GM19043 (cell line): ENCODE measurements around the gene JTB.
A peak's percentile ranks its signal among the peaks of the same experiment; 100 is the strongest.
"Not testable (repeated sequence)": the region's sequence is repeated elsewhere in the genome, so short reads cannot be mapped to it uniquely, and the experiment has no call there.

Experiments used
- ATAC-seq: cut with Tn5 transposase; IDR thresholded peaks from one replicate; pipeline ENCODE4 v1.9.1; 2021; ENCODE audit warnings: low read depth; ENCODE audit not compliant: unreplicated experiment

The JTB gene

DNA sequence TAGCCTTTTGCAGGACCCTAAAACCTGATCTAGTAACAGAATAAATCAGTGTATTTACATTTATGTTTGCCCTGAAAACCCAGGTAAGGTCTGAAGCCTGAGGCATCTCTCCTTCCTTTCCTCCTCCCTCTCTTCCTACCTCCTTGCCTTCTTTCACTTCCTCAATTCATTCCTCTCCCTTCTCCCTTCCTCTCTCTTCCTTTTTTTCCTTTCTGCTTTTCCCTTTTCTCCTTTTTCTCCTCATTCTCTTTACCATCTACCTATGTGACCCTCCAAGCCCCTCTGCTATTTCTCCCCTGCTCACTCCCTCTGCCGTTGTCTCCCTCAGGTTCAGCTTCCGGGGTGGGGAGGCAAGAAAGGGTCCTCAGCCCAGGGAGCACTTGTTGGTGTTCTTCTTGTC lies 4.3 kb upstream of the JTB start:
- ATAC-seq: not testable (repeated sequence)

DNA sequence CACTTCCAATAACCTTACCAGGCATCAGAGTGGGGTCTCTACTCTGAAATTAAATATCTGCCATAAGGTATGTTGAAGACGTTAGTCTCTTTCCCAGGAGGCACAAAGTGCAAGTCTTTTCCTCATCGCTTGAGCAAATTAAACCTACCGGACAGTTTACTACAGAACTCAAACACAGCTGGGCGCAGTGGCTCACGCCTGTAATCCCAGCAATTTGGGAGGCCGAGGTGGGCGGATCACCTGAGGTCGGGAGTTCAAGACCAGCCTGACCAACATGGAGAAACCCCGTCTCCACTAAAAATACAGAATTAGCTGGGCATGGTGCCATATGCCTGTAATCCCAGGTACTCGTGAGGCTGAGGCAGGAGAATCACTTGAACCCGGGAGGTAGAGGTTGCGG lies 1.6 kb upstream of the JTB start:
- not testable (repeated sequence) for ATAC-seq

DNA sequence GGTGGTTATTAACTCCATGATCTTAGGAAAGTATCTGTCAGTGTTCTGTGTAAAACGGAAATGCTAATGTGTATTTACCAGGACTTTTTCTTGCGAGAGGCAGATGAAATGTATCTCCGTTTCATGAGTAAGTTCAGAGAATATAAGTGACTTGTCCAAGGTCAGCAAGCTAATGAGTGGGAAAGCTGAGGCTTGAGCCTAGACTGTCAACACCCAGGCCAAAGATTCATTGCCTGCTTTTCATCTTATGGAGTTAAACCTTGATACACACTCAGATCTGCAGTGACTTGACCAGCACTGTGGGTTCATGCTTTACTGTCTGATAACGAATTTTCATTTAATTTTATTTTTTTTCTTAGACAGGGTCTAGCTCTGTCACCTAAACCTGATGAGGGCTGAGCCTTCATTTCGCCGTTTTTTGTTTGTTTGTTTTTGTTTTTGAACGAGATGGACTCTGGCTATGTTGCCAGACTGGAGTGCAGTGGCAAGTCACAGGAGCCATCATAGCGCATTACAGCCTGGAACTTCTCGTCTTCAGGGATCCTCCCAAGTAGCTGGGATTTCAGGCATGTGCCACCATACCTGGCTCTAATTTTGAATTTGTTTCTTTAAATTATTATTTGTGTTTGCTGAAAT lies 918 bp upstream of the JTB start:
- ATAC-seq: no peak

DNA sequence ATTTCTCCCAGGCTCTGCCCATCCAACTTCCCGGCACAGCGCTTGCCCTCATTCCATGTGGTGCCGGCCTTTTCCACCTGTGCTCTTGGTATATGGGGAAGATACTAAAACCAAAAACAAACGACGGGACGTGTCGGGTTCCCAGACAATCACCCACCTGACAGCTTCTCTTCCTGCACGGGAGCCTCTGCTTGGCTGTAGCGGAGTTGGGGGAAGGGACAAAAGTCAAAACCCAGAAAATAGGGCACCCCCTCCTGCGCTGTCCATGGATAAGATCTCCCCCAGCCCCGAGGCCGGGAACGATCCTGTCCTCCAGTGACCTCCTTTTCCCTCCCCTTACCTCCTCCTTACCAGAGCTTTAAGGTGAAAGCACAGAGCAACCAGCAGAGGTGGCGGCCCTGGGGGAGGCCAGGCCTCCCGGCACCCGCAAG lies 640 bp downstream of the JTB start:
- ATAC-seq: no peak

DNA sequence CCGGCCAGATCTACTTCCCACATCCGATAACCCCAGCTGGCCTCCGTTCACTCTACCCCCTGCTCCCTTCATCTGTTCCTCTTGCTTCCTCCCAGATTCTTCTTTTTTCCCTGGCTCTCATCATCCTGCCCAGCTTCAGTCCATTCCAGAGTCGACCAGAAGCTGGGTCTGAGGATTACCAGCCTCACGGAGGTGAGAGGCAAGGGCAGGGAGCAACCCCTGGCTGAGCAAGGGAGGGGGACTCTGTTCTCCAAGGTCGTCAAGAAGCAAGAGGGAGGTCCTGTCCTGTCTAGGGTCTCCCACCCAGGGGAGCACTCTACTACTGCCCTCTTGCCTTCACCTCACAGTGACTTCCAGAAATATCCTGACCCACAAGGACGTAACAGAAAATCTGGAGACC lies 3.9 kb downstream of the JTB start:
- ATAC-seq: no peak

DNA sequence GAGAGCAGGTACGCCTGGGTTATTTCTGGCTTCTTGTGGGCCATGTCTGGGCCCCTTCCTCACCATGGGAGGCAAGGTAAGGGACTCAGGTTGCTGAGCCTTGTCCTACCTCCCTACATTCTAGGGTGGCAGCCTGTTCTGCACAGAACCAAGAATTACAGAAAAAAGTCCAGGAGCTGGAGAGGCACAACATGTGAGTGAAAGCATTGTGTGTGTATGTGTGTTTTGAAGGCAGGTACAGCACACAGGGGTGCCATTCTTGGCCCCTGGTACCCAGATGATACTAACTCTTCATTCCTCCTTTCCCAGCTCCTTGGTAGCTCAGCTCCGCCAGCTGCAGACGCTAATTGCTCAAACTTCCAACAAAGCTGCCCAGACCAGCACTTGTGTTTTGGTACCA lies 4.4 kb downstream of the JTB start:
- no peak for ATAC-seq

DNA sequence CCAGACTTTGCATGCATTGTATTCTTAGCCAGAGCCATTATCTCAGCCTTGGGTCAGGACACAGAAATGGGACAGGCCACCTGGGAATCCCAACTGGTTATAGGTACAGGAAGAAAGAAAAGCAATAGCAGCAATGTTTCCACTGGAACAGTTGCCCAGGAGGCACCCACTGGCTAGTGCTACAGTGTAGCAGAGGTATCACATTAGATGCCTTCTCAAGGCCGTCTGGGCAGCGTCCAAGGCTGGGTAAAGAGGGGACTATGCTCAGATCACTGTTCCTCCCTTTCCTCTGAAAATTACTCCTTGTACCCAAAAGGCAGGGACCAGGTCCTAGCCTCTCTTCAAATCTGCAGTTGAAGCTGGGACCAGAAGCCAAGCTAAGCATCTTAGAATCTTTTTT lies 7.1 kb downstream of the JTB start:
- no peak for ATAC-seq

DNA sequence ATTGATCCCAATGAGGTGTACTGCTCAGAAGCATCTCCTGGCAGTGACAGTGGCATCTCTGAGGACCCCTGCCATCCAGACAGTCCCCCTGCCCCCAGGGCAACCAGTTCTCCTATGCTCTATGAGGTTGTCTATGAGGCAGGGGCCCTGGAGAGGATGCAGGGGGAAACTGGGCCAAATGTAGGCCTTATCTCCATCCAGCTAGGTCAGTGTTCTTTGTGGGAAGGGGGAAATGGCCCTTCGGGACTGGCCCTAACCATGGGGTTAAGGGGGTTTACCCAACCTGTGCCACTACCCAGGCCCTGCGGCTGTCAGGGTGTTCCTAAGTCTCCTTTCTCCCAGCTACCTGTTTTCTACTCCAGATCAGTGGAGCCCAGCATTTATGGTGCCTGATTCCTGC lies 8.5 kb downstream of the JTB start:
- no peak for ATAC-seq

DNA sequence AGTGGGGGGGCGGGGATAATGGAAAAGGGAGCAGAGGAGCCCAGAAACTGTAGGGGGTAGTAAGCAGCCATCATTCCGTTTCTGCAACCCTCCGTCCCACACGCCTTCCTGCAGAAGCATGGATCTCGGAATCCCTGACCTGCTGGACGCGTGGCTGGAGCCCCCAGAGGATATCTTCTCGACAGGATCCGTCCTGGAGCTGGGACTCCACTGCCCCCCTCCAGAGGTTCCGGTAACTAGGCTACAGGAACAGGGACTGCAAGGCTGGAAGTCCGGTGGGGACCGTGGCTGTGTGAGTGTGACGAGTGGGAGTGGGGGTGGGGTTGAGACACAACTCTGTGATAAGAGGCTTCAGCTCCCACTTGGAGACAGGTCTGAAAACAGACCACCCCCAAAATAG lies 9.1 kb downstream of the JTB start:
- ATAC-seq: no peak

DNA sequence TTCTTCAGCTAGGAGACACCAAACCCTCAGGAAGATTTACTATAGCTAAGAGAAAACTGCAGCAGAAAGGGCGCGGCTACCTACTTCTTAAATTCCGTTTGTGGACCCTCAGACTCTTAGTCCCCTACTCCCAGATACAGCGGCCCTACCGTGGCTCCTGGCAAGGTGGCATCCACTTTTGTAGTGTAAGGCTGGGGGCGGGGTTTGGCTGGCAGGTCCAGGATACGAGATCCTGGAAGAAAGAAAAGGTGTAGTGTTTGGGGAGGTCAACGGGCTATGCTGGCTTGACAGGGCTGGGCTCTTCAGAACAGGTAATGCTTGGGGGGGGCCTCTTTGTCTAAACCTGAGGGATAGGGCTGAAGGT lies 9.5 kb downstream of the JTB start:
- ATAC-seq: no peak

DNA sequence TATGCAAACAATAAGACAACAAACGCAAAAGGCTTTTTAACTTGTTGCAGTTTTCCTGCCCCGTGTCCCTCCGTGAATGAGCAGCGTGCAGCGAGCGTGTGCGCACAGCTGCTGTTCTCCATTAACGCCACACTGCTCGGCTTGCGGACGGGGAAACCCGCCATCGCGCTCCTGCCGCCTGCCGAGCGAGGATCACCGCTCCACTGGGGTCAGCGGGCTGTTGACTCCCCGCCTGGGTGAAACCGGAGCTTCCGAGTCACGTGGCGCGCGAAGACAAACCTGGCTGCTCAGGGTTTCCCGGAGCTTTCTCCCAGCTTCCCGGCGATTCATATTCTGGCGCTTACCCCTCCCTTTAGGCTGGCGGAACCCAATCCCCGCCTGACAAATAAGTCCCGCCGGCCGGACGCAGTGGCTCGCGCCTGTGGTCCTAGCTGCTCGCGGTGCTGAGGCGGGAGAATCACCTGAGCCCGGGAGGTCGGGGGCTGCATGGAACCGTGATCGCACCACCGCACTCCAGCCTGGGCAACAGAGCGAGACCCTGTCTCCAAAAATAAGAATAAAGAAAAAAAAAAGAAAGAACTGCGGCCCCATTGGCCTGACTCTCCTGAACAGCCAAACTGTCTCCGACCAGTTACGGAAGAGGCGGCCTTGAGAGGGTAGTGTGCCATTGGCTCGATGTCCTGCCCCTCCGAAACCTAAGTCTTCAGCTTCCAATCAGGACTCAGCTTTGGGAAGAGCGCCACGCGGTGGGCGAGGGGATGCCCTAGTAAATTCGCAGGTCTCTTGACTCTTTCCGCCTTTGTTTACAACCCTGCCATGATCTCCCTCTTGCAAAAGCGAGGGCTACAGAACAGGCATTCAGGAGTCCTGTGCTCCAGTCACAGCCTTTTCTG lies 10.1 kb downstream of the JTB start, which contains the start of gene CREB3L4:
TSS of gene CREB3L4 (plus strand) at position 796 of the 893 bp plus-strand sequence. CDS start 624 bp downstream, outside the sequence.
- ATAC-seq: peak; percentile 80

DNA sequence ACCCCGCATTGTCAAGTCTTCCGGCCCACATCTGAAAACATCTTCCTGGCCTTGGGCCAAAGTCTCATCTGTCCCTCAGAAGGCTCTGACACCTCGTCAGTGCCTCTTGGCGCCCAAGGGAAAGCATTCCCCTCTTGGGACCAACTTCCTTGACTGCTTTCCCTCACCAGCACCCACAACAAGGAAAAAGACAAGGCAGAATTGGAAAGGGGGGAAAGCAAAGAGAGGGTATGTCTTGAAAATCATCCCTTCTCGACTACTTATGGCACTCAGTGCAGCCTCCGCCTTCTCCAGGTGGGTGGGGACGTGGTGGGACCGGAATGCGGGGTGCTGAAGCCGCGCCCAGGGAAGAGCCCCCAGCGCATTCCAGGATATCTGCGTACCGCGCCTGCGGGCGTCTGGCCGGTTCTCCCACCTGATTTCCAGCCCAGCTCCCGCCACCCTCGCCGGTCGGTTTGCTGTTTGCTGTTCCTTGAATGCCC lies 13.6 kb downstream of the JTB start:
- no peak for ATAC-seq

DNA sequence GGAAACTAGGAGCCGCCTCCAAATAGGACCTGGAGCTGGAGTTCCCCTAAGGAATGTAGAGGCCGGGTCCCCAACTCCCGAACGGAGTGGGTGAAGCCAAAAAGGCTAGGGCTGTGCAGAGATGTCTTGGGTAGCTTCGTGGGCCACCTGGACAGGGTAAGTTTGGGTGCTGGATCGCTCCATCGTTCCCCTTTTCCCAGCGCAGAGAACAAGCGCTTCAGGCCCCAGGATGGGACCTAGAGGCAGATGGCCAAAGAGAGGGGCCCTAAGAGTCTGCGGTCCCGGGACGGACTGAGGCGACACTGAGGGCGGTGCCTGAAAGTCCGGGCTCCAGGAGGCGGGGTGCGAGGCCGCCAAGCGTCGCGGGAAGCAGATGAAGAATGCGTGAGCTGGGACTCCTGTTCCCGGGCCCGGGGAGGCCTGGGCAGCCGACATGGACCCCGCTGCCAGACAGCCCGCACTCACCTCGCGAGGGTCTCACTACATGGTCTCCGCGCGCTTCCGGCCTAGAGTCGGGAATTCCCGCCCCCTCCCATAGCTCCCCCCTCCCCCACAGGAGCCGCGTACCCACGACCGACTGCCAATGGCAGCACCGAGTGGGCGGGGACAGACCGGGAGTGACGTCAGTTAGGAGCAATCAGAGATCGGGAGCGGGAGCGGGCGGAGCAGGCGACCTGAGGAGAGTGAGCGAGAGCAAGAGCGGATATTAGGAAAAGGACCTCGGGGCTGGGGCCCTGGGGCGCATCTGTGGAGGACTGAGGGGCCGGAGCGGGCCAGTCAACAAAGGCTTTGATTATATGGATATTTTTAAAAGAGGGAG lies 14.2 kb downstream of the JTB start, which contains the start of gene SLC39A1:
TSS of gene SLC39A1 (minus strand) at position 508 of the 820 bp plus-strand sequence. CDS start 822 bp downstream, outside the sequence.
- ATAC-seq: peak; percentile 46

DNA sequence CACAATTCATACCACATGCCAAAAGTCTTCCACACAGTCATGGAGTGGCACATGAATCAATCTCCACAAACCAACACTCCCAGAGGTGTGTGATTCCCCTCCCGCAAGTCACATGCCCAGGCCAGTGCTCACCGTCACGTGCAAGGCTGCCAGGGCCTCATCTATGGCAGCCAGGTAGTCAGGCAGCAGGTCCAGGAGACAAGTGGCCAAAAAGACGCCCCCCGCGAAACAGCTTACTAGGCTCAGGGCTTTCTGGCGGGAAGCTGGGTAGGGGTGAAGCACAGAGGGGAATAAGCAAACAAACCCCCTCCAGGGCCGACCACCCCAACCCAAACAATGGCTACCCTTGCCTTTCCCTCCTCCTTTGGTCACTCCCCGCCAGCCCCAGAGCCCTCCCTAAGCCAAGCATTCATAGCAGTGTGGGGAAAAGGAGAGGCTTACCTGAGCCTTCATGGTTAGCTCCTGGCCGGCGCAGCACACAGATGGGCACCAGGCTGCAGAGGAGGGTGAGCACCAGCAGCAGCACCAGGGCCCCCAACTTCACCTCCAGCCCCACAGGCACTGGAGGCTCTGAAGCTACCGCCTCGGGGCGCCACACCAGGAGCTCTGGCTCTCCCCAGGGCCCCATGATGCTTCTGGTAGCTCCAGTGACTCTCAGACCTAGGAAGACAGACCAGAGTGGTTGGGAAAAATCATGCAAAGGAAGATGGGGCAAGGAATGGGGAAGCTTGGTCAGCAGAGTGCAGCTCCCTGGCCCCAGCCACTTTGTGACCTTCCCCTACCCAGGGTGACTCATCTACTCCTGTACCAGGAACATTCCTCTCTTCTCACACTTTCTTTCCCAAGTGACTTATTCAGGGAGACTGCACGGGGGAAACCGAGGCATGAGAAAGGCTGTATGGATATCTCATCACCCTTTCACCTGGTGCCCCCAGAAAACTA lies 15.1 kb downstream of the JTB start:
- no peak for ATAC-seq

DNA sequence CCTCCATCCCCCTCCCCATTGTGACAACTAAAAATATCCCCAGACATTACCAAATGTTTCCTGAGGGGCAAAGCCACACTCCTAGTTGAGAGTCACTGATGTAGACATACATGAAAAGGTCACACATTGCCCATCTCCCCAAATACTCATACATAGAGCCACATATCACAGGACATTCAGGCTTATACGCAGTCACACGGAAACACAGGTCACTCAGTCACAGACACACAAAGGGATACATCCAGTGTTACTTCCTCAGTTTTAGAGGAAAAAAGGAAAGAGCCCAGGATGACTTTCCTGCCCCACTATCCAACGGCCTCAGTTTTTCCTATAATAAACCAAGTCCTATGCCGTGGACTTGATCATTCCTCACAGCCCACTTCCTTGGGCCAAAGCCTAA lies 16.1 kb downstream of the JTB start:
- no peak for ATAC-seq

DNA sequence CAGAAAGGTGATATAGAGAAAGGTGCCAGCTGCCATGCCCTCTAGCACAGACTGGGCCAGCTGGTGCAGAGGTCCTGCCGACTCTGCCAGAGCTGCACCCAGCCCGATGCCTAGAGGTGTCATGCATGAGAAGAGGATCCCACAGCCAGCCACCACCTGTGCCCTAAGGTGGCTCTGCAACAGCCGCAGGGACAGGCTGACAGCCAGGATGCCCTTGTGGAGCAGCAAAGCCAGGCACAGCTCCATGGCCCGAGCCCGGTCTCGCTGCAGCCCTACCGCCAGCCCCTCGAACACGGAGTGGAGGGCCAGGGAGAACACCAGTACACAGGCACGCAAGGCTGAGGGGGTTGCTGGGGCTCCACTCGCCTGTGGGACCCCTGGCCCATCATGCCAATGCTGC lies 17.3 kb downstream of the JTB start:
- no peak for ATAC-seq

DNA sequence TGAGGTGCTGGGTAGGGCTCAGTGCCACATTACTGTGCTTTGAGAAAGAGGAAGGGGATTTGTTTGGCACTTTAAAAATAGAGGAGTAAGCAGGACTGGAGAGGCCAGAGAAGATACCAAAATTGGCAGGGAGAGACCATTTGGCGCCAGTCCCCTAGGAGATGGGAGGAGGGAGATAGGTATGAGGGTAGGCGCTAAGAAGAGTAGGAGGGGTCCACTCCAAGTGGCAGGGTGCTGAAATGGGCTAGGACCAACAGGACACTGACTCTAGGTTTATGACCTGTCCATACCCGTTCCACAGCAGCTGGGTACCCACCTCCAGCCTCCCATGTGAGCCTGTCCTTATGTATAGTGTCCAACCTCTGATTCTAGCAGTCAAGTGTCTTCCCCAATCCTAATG lies 18.0 kb downstream of the JTB start:
- ATAC-seq: no peak

DNA sequence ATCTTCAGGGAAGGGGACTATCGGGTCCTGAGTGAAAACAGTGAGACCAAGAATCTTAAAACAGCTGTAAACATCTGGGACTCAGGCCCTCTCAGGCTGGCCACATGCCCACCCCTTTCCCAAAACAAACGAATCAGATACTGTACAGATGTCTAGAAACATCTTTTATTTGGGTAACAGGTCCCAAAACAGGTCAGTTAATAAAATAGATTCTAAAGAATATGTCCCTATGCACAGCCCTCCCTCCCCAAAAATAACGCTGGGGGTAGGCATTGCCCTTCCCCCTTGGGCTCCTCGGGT lies 18.6 kb downstream of the JTB start:
- no peak for ATAC-seq

DNA sequence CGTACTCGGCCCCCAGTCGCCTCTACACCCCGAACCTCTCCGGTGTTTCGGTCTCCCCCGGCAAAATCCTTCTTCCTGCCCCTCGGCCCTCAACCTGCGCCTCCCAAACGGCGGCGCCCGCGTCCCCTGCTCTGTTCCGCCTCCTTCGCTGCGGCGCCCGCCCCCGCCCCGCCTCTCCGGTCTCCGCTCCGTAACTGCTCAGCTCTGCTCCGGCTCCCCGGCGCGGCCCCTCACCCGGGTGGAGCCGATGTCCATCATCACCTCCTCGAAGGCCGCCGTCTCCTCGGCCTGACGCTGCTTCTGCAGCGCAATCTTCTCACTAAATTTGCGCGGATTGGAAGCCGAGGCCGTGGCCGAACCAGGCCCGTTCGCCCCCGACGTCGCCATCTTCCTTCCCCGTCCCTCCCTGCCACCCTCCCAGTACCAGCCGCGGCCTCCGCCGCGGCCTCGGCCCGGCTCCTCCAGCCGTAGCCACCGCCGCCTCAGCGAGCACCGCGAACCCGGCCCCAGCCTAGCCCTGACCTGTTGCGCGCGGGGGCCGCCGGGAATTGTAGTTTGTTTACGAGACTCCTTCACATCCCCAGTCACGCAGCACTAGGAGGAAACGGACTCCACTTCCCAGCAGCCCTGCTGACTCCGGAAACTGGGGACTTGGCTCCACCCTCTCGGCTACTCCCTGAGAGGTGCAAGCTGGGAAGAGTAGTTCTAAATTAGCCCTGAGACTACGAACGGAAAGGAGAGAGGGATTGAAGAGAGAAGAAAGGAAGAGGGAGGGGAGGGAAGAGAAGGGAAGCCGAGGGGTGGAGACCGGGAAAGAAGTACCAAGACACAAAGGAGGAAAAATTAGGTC lies 19.1 kb downstream of the JTB start, which contains the start of gene CRTC2:
TSS of gene CRTC2 (minus strand) at position 502 of the 850 bp plus-strand sequence. CDS start at position 387, 115 bp downstream.
- ATAC-seq: peak; percentile 76
